Testis (tissue), 3 donors: Measurements from ENCODE around the gene CD72. TPM values are rescaled to one million over a fixed set of nuclear protein-coding genes. Genes with fewer than 3 reads are reported as not detected.
"Not testable (repeated sequence)": the region's sequence is repeated elsewhere in the genome, so short reads cannot be mapped to it uniquely, and the experiment has no call there.

Source experiments
- DNase-seq: peaks from one replicate; pipeline ENCODE4 v3.0.0-alpha.2; 2019
- H3K27ac ChIP-seq, 2 donors: fragments of 200-600 bp; sonication (generic); one replicate each; pipeline ENCODE4 v1.5.1; 2019
- H3K27me3 ChIP-seq: fragments of 200-600 bp; sonication (generic); one replicate; pipeline ENCODE4 v1.5.1; 2019
- H3K36me3 ChIP-seq: fragments of 200-600 bp; sonication (generic); one replicate; pipeline ENCODE4 v1.5.1; 2017; ENCODE audit warnings: low read depth; ENCODE audit errors: missing control alignments
- H3K4me1 ChIP-seq: fragments of 200-600 bp; sonication (generic); one replicate; pipeline ENCODE4 v1.5.1; 2019
- H3K4me3 ChIP-seq, 2 donors: fragments of 200-600 bp; sonication (generic); one replicate each; pipeline ENCODE4 v1.5.1; 2017 to 2019
- H3K9me3 ChIP-seq: fragments of 200-600 bp; sonication (generic); one replicate; pipeline ENCODE4 v1.5.1; 2017
- CTCF ChIP-seq, 3 experiments: fragments of 450-650 bp in 2 of 3; fragments of 200-600 bp in 1 of 3; sonication (generic) in 1 of 3; IDR thresholded peaks; one replicate each; pipeline ENCODE4 v1.5.1; 2016 to 2019; ENCODE audit warnings: antibody characterized with exemption in 3 of 3, mild to moderate bottlenecking in 2 of 3, moderate library complexity in 1 of 3
- POLR2A ChIP-seq: fragments of 450-650 bp; IDR thresholded peaks from one replicate; pipeline ENCODE4 v1.6.1; 2017; ENCODE audit warnings: antibody characterized with exemption, mild to moderate bottlenecking, moderate library complexity
- WGBS, 2 donors: methylation state at CpG; one replicate each; pipeline ENCODE4 v1.1.5; 2018; 5-methylcytosine and 5-hydroxymethylcytosine counted together
- intact Hi-C: fragments of 100-400 bp; cut with DNase I; formaldehyde crosslinking; loops from one replicate; pipeline ENCODE4 v1.15.1; 2023; ENCODE audit warnings: low total_unique reads
- polyA plus RNA-seq: library from polyadenylated mRNA; stranded (reverse); fragments of 350-450 nt; fragmentation: Illumina TruSeq; extraction: RNeasy Lipid Tissue Mini Kit (QIAGEN cat#74804); gene quantifications from one replicate; pipeline ENCODE4 v1.2.3, GENCODE V29; 2014; ENCODE audit warnings: low read depth, low replicate concordance; ENCODE audit not compliant: insufficient read depth
- total RNA-seq, 2 donors: library from RNA; depleted of rRNA; stranded (reverse); fragments of >200 nt; gene quantifications; one replicate each; pipeline ENCODE4 v1.2.3, GENCODE V29; 2016

Gene CD72
- total and polyA plus RNA-seq, 3 donors from 2014 or later = 0.63 to 3.2 (median 0.99) TPM

- H3K4me1 ChIP-seq = peaks cover 4% of the 10 kb centered on the region
- H3K9me3 ChIP-seq = no peaks in the 10 kb centered on the region
- no peak overlapping the region for H3K27ac ChIP-seq
- intact Hi-C loops = no loop called here
- H3K4me3 ChIP-seq = no peak overlapping the region
- H3K36me3 ChIP-seq = no peaks in the 10 kb centered on the region
- no peak for TF ChIP-seq POLR2A
- TF ChIP-seq CTCF (IDR thresholded peaks at IDR 0.05) = no peak
- no peaks in the 10 kb centered on the region for H3K27me3 ChIP-seq
- 86 to 95% methylated on average over 4 to 10 of the region's 11 CpGs for WGBS, 2 donors
- no peak for DNase-seq
Observed at GRCh38 chr9:35598866-35599590, 19.2 kb downstream of the CD72 start.

GRCh38 chr9:35596907-35597306, 21.3 kb downstream of the CD72 start:
- WGBS, 2 donors = 89 to 92% methylated on average over 2 of the region's 2 CpGs
- intact Hi-C loops = not testable (repeated sequence)

GRCh38 chr9:35594471-35594870, 23.7 kb downstream of the CD72 start:
- 95 to 97% methylated on average over 4 of the region's 4 CpGs for WGBS, 2 donors
- Histone ChIP-seq H3K36me3 (no peaks in the 10 kb centered on the region), H3K4me3 (no peak overlapping the region), H3K27ac (no peak overlapping the region), H3K4me1 (no peaks in the 10 kb centered on the region), H3K9me3 (no peaks in the 10 kb centered on the region), H3K27me3 (no peaks in the 10 kb centered on the region)
- DNase-seq = no peak
- intact Hi-C loops = no loop called here
- no peak for TF ChIP-seq POLR2A
- TF ChIP-seq CTCF (IDR thresholded peaks at IDR 0.05) = no peak

More at GRCh38 chr9:35596907-35597306, 21.3 kb downstream of the CD72 start:
- H3K27me3 ChIP-seq, H3K9me3 ChIP-seq, DNase-seq, H3K4me1 ChIP-seq, H3K27ac ChIP-seq, H3K36me3 ChIP-seq, H3K4me3 ChIP-seq: not testable (repeated sequence)

- H3K9me3 ChIP-seq = no peaks in the 10 kb centered on the region
- intact Hi-C loops = no loop called here
- H3K36me3 ChIP-seq = no peaks in the 10 kb centered on the region
Observed at GRCh38 chr9:35593581-35593980, 24.6 kb downstream of the CD72 start.

GRCh38 chr9:35588506-35588905, 29.7 kb downstream of the CD72 start:
- WGBS, 2 donors = 93 to 97% methylated on average over 5 of the region's 5 CpGs
- H3K36me3 ChIP-seq, intact Hi-C loops, H3K4me3 ChIP-seq, H3K9me3 ChIP-seq, H3K27me3 ChIP-seq, H3K27ac ChIP-seq, DNase-seq, H3K4me1 ChIP-seq: not testable (repeated sequence)

More at GRCh38 chr9:35593581-35593980, 24.6 kb downstream of the CD72 start:
- no peak overlapping the region for H3K27ac ChIP-seq
- DNase-seq = no peak
- H3K4me1 ChIP-seq = no peaks in the 10 kb centered on the region
- H3K4me3 ChIP-seq = no peak overlapping the region
- no peaks in the 10 kb centered on the region for H3K27me3 ChIP-seq
- no peak for TF ChIP-seq CTCF (IDR thresholded peaks at IDR 0.05)
- TF ChIP-seq POLR2A = no peak

GRCh38 chr9:35584681-35585080, 33.5 kb downstream of the CD72 start:
- H3K4me3 ChIP-seq, H3K27ac ChIP-seq, H3K27me3 ChIP-seq, intact Hi-C loops, H3K36me3 ChIP-seq, DNase-seq, H3K4me1 ChIP-seq, H3K9me3 ChIP-seq: not testable (repeated sequence)
- 90 to 98% methylated on average over 3 of the region's 3 CpGs for WGBS, 2 donors

- H3K36me3 ChIP-seq, H3K27ac ChIP-seq, H3K27me3 ChIP-seq, intact Hi-C loops, DNase-seq, H3K4me1 ChIP-seq, H3K9me3 ChIP-seq, H3K4me3 ChIP-seq: not testable (repeated sequence)
- WGBS, 2 donors = 70 to 81% methylated on average over 6 of the region's 6 CpGs
Observed at GRCh38 chr9:35583521-35583920, 34.7 kb downstream of the CD72 start.

GRCh38 chr9:35579659-35580227, 38.5 kb downstream of the CD72 start:
- 89 to 93% methylated on average over 1 of the region's 1 CpG for WGBS, 2 donors

More at GRCh38 chr9:35579659-35580227, 38.5 kb downstream of the CD72 start:
- H3K36me3 ChIP-seq, H3K4me1 ChIP-seq, intact Hi-C loops, H3K9me3 ChIP-seq, H3K27ac ChIP-seq, DNase-seq, H3K27me3 ChIP-seq, H3K4me3 ChIP-seq: not testable (repeated sequence)
